GM18907 (cell line): ENCODE results near the gene SMC3.
A peak's percentile ranks its signal among the peaks of the same experiment; 100 is the strongest.
"Not testable (repeated sequence)": the region's sequence is repeated elsewhere in the genome, so short reads cannot be mapped to it uniquely, and the experiment has no call there.

Experiments used
- ATAC-seq: cut with Tn5 transposase; IDR thresholded peaks from one replicate; pipeline ENCODE4 v1.9.1; 2021; ENCODE audit warnings: mild to moderate bottlenecking, moderate library complexity; ENCODE audit not compliant: unreplicated experiment

Gene SMC3

DNA sequence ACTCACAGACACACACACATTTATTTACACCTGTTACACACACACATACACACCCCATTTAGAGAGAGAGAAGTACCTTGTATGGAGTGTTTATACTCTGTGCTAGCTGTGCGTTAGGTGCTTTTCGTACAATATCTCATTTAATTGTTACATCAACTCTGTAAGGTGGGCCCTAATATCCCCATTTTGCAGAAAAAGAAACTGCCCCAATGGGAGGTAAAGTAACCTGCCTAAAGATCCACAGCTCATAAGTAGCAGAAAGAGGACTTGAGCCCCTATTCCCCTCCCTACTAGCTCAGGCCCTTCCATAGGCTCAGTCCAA is 52.9 kb downstream of the SMC3 start:
- no peak for ATAC-seq

DNA sequence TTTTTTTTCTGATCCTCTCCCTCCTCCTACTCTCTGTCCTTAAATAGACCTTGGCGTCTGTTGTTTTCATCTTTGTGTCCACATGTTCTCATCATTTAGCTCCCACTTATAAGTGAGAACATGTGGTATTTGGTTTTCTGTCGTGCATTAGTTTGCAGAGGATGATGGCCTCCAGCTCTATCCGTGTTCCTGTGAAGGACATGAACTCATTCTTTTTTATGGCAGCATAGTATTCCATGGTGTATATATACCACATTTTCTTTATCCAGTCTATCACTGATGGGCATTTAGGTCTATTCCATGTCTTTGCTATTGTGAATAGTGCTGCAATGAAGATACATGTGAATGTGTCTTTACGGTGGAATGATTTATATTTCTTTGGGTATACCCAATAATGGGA is 55.8 kb downstream of the SMC3 start:
- ATAC-seq = not testable (repeated sequence)

DNA sequence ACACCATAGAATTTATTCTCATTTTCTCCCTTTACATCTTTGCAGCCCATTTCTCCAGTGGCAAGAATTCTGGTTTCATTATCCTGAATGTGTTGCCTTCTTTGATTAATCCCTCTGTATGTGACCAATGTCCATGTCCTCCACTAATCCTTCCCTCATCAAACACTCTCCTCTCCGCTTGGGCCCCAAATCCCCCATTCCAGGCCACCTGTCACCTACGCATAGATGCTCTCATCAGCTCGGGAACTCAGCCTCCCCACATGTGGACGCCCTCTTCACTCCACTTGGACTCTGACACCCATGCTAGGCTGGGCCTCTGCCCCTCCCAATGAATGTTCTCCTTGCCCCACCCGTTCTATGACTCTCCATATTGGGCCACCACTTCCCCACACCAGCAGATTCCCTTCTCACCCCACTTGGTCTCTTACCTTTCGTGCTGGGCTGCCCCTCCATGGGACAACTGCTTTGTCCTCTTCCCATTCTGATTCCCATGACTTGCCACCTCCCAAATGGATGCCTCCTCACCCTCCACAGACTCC is 57.9 kb downstream of the SMC3 start:
- ATAC-seq = no peak

DNA sequence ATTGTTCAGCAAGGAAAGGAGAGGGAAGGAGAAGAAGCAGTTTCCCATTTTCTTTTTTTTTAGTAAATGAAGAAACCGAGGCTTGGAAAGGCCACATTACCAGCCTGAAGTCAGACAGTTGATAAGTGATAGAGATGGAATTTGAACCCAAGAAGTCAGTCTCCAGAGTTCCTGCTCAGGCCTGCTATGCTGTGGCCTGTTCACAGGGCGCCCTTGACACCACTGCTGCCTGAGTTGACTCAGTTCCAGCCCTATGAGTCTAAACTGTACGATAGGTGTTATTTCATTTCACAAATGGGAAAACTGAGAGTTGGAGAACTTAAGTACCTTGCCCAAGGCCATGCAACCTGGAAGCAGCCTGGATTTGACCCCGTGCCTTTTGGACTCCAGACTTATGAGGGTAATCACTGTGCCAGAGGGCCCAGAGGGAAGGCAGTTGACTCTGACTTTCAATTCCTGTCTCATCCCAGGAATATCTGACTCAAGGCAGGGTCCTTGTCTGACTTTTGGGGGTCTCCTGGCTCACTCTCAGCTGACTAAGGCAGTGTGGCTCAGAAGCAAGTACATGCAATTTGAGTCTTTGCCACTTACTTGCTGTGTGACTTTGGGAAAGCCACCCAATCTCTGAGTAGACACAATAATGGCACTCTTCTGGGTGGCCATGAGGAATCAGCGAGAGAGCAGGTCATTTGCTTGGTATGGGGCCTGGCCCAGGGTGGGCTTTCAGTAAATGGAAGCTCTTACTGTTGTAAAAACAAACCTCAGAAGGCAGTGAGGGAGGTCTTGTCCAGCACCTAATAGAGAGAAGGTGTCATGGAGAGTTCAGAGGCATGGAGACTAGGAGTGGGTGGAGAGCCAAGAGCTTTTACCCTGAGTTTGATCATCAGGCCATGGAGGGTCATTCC is 58.7 kb downstream of the SMC3 start:
- no peak for ATAC-seq

DNA sequence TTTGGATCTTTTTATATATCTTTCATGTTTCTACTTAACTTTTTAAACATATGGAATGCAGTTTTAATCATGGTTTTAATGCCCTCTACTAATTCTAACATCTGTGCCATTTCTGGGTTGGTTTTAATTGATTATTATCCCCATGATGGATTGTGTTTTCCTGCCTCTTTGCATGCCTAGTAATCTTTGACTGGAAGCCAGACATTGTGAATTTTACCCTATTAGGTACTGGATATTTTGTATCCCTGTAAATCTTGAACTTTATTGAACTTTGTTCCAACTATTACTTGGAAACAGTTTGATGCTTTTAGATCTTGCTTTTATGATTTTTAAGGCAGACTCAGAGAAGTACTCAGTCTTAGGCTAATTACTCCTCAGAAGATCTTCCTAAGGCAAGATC is 60.7 kb downstream of the SMC3 start:
- ATAC-seq = no peak

DNA sequence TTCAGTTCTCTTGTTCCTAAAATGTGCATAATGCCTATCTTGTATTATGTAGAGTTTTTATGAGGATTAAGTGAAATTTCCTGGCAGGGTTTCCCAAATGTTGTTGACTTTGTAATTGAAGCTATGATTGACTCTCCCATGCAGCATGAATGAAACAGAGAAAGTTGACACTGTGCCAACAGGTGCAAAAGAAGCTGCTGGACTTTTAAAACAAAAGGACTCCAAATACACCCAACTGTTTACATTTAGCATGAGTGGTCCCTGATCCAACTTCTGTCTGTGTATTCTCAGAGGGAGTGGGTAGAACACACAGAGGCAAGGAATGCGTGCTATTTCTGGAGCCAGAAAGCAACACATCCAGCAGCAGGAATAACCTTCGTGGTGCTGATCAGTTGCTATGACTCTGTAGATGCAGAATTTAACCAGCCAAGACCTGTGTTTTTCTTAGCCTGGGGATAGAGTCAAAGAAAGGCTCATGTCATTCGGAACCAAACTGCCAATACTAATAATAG is 62.2 kb downstream of the SMC3 start:
- ATAC-seq = no peak

DNA sequence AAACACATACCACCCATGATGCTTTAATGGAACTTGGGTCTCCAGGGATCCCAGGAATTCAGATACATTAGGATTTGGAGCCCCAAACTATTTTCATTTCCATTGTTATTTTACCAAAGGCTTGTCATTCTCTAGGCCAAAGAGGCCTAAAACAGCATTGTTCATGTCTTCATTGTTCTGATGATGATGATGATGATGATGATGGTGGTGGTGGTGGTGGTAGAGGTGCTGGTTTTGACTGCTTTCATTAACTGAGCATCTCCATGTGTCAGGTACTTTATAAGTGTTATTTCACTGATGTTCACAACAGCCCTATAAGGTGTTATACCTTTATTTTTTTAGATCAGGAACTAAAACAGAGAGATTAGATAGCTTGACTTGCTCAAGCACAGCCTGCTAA is 64.4 kb downstream of the SMC3 start:
- no peak for ATAC-seq

DNA sequence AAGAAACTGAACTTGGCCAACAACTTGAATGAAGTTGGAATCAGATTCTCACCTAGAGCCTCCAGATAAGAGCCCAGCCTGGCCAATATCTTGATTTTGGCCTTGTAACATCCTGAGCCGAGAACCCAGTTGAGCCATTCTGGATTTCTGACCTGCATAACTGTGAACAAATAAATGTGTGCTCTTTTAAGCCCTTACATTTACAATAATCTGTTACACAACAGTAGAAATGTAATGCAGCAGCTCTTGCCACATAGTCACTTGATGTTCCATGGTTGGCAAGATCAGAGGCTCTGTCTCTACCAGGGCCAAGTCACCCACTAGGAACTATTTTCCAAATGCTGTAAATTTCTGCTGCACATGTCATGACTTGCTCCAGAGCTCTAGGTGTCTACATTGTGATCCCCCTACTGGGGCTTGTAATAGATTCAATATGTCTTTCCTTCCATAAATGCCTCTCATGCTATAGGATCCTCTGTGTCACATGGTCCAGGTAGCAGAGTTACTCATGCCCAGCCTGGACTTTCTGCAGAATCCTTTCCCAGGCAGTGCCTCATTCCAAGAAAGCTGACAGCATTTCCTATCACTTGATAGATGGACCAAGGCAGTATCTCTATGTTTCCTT is 65.2 kb downstream of the SMC3 start:
- ATAC-seq = no peak

DNA sequence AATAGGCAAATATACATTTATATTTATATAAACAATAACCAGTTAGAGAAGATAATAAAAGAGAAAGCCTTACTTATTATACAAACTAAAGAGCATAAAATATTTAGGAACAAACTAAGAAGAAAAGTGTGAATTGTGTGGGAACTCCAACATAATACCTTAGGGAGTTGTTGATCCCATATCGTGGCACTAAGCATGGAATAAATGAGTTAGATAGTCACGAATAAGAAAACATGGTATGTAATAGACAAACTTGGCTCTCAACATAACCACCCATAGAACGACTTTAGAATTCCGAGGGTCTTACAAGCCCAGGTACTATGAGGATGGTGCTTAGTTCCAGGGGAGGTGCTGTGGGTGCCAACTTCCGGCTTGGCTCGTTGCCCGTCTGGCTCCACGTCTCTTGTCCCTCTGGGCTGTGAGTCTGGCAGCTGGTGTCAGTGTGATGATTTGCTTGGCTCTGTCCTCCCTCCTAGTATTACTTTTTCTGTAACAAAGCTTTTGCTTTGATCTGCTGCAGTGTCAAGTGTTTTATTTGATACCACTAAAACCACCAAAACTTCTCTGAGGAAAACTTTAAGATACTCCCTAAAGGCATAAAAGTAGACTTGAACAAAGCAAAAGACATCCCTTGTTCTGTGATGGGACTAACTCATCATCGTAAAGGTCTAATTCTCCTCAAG is 67.2 kb downstream of the SMC3 start:
- no peak for ATAC-seq

DNA sequence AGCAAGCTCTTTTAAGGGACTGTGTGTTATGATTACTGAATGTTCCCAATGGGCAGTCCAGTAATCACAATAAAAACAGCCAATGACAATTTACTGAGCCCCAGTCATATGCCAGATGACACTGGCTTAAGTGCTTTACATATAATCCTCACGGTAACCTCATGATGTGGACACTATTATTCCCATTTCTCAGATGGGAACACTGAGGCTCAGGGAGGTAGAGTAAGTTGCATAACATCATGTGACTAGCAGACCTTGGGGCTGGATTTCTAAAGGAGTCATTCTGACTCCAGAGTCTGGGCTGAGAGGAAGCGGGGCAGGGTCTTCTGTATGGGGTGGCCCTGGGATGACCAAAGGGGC is 69.1 kb downstream of the SMC3 start:
- no peak for ATAC-seq

DNA sequence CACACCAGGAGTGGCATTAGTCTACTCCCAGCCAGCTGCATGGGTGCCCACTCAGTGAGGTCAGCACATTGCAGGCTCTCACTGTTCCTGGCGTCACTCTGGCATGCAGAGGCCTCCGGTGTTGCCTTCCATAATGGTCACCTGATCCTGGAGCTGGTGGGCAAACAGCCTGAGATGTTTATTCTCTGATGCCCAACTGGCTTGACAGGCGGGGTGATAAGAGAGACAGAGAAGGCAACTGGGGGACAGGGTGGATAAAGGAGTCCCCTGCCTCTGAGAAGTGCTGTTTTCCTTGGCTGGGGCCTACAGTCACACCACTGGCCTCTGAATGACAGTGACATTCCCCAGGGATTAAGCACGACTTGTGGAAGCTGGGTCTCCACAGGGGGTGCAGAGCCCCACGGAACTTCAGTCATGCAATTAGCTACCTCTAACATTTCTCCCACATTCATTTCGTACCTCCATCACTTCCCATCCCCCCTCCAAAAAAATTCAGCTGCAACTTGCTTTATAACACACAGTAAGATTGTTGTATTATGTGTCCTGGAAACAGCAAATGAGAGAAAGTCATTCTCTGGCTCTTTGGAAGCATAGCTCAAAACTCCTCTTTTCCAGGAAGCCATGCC is 69.5 kb downstream of the SMC3 start:
- no peak for ATAC-seq

DNA sequence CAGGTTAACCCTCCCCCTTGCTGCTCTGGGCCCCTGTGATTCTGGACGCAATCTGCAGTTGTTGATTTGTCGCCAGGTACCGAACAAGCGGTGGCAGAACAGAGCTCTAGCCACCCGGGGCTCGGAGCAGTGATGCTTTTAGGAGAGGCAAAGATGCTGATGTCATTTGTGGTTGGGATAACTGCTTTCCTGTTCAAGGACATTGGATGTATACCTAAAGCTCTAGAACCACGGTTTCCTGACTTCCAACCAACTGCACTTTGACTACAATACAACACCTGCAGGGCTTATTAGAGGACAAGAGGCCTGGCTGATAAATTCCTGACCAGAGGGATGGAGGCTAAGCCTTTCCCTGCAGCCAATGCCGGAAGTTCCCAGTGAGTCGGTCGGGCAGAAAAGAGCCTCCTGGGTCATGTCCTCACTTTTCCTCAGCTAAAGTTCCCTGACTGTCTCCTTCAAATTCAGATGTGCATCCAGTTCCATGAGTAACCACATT is 70.1 kb downstream of the SMC3 start:
- ATAC-seq = no peak

DNA sequence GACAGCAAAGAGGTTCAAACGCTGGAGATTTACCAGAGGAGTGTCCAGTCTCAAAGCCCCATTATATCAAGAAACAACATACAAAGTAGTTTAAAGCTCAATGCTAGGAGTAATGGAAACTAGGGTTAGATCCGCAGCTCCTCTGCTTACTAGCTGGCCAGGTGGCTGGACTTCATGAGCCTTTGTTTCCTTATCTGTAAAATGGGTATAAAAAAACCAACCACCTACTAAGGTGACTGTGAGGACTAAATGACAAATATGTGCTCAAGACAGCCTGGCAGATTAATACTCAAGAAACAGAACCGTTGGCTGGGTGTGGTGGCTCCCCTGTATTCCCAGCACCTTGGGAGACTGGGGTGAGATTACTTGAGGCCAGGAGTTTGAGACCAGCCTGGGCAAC is 70.8 kb downstream of the SMC3 start:
- ATAC-seq = no peak

DNA sequence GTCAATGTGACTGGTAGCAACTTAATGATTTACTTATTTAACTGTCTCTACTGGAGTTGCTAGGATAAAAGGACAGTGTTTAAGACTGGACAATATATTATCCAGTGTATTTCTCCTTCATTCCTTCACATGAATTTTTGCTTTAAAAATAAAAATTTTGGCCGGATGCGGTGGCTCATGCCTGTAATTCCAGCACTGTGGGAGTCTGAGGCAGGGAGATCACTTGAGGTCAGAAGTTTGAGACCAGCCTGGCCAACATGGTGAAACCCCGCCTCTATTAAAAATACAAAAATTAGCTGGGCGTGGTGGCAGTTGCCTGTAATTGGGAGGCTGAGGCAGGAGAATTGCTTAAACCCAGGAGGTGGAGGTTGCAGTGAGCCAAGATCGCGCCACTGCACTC is 71.6 kb downstream of the SMC3 start:
- not testable (repeated sequence) for ATAC-seq

DNA sequence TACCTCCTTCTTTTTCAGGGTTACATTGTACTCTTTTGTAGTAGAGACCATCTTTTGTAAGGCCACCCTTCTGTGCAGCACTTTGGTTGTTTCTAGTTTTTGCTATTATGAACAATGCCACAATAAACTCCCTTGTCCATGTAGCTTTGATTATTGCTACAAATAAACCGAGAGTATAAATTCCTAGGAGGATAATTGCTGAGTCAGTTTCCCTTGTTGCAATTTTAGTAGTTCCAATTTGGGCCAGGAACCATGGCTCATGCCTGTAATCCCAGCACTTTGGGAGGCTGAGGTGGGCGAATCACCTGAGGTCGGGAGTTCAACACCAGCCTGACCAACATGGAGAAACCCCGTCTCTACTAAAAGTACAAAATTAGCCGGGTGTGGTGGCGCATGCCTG is 72.4 kb downstream of the SMC3 start:
- not testable (repeated sequence) for ATAC-seq

DNA sequence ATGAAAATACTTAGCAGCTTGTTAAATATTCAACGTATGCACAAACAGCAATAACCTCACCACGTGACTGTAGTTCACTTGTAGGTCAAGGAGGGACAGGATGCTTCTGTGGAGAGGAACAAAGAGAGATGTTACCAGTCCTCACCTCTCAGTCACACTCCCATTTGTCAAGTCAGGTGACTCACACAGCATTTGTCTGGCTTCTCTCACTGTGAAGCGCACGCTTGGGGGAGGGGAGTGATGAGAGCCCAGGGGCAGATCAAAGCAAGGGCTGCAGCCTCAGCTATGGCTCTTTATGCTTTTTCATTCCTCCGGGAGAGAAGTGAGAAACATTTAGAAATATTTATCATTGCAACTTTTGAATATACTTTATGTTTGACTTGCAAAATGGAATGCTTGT is 73.8 kb downstream of the SMC3 start:
- peak; percentile 69 for ATAC-seq

DNA sequence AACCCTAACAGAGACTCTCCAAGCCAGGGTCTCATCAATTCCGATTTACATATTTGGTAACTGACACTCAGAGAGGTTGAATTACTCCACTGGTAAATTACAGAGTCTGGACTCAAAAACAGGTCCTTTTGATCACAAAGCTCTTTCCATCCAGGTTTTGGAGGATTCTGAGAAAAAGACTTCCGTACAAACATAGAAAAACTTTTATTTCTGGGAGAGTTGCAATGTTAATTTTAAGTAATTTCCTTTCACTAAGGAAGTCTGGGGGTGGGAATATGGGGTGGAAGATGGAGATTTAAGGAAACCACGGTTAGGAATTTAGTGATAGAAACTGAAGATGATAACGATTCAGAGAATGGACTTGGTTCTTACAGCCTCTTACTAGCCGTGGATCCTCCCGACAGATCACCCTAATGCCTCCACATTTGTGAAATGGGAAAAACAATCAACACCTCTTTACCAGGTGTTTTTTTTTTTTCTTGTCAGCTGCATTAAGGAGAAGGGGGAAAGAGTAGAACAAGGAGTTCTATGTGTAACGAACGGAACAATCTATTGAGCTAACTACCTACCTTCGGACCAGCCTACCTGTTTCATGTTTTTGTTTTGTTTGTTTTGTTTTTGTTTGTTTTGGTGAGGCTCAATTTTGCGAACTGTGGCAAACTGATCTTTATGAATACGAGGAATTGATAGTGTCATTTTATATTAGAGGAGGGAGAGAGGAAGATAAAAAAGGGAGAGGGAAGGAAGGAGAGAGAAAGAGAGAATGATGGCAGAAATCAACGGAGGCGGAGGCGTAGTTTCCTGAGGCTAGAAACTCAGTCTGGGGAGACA is 74.9 kb downstream of the SMC3 start:
- no peak for ATAC-seq

DNA sequence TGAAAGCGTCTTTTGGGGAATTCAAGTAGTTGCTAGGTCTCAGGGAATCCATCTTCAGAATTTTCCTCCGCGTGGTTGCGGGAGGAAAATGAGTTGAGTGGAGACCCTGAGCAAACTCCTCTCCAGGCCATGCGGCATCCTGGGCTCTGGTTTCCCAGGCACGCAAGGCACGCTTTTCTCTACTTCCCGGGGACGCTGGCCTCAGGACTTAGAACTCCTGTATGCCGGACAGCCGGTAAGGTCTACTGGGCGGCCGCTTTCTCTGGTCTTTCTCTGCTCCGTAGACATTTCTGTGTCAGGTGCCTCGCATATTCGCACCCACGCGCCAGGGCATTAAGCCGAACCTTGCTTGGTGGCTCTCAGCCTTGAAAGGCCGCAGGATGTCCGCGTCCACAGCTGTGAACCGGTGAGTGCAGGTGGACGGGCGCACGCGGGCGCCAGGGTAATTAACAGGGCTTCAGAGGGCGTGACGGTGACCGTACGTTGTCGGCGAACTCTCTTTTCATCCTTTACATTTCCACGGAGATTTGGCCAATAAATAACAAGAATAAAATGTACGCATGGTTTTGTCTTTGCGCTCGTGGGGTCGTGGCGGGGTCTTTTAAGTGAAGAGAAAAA is 75.6 kb downstream of the SMC3 start:
- ATAC-seq = no peak

DNA sequence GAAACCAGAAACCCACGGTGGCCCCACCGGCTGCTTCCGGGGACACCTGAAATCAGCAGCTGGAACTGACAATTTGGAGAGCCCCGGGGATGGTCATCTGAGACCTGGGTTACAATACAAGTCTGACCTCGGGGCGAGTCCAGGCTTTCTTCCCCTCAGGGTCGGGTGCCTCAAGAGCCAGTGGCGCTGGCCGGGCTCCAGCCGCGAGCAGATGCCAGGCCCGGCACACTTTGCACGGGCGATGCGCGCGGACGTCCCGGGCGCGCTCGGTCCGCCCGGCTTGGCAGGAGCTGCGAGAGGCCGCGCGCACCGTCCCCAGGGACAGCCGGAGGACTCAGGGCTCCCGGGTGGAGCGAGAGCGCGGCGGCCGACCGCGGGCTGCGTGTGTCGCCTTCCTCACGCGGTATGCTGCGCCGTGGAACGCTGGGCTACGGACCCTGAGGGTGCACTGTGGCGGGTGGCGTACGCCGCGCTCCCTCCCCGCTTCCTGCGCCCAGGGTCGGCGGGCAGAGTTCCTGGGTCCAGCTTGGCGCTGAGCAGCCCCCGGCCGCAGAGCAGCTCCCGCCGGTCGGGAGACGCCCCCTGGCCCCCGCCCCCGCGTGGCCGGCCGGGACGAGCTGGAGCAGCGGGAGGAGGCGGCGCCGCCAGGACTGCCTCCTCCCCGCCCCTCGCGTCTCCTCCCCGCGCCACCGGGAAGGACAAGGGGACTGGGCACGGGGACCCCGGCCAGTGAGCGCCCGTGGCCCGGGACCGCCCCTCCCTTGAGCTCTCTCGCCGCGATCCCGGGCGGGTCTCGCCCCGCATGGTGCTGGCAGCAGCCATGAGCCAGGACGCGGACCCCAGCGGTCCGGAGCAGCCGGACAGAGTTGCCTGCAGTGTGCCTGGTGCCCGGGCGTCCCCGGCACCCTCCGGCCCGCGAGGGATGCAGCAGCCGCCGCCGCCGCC is 76.4 kb downstream of the SMC3 start, which contains the start of gene RBM20:
Gene RBM20, plus strand, starts transcription at position 684 of the 945 bp plus-strand sequence. Its CDS starts 119 bp downstream, at position 803.
- ATAC-seq = no peak
